GM19455 (cell line): Measurements from ENCODE around the gene LPAR6.
"Not testable (repeated sequence)": the region's sequence is repeated elsewhere in the genome, so short reads cannot be mapped to it uniquely, and the experiment has no call there.

Experiments
- ATAC-seq: cut with Tn5 transposase; IDR thresholded peaks from one replicate; pipeline ENCODE4 v1.9.1; 2021; ENCODE audit not compliant: unreplicated experiment

The LPAR6 gene

DNA sequence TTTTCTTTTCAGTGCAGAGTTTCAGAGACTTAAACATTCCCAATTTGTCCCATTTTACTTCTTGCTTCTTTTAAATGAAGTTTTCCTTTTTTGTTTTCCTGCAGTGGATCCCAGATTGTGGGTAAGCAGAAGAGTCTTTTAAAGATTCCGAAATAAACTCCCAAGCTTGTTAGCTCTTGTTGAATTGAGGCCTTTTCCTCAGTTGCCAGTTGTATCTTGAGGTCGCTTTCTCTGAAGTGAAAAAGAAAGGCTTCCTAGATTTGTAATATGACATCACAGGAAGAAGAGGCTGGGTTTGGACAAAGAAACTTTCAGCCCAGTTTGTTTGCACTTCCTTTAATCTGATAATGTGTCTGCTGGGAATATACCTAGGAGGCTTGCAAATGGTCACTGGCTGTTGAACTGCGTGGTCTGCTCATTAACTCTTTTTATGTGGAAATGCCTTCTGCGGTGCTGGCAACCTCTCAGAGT lies at the start of gene LPAR6:
LPAR6 (minus strand) TSS at position 233 of the 471 bp plus-strand sequence. CDS start 690 bp downstream, outside the sequence.
- no peak for ATAC-seq

- no peak for ATAC-seq
Observed at GRCh38 chr13:48457578-48458242, 44.8 kb upstream of the LPAR6 start.

DNA sequence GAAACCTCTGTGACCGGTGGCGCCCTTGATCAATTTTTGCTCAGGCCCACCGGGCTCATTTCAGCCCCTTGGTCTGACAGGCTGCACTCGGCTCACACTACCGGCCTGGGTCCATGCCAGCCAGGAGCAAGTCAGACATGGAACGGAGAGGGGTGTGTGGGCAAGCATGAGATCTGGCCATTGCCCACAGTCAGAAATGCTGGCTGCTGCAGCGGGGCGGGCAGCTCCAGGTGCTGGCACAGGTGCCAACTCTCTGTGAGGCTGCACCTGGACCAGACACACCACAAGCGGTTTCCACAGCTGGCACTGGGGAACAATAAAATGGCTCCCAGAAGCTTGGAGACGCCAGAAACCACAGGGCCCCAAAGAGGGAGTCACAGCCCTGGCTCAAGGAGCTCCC lies 43.6 kb upstream of the LPAR6 start:
- no peak for ATAC-seq

DNA sequence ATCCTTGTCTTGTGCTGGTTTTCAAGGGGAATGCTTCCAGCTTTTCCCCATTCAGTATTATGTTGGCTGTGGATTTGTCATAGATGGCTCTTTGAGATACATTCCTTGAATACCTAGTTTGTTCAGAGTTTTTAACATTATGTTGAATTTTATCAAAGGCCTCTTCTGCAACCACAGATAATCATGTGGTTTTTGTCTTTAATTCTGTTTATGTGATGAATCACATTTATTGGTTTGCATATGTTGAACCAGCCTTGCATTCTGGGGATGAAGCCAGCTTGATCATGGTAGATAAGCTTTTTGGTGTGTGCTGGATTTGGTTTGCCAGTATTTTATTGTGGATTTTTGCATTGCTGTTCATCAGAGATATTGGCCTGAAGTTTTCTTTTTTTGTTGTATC lies 38.3 kb upstream of the LPAR6 start:
- ATAC-seq = not testable (repeated sequence)

DNA sequence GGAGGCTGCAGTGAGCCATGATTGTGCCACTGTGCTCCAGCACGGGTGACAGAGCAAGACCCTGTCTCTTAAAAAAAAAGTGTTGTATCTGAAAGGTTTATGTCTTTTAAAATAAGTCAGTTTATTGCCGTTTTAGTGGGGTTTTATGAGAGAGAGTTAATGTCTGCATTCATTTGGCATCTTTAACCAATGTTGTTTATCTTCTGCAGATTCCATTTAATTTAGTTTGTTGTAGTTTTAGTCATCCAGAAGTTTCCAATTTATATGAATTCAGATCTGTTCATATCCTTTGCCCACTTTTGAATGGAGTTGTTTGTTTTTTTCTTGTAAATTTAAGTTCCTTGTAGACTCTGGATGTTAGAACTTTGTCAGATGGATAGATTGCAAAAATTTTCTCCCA lies 36.7 kb upstream of the LPAR6 start:
- no peak for ATAC-seq

GRCh38 chr13:48448959-48449614 lies 36.2 kb upstream of the LPAR6 start:
- no peak for ATAC-seq

DNA sequence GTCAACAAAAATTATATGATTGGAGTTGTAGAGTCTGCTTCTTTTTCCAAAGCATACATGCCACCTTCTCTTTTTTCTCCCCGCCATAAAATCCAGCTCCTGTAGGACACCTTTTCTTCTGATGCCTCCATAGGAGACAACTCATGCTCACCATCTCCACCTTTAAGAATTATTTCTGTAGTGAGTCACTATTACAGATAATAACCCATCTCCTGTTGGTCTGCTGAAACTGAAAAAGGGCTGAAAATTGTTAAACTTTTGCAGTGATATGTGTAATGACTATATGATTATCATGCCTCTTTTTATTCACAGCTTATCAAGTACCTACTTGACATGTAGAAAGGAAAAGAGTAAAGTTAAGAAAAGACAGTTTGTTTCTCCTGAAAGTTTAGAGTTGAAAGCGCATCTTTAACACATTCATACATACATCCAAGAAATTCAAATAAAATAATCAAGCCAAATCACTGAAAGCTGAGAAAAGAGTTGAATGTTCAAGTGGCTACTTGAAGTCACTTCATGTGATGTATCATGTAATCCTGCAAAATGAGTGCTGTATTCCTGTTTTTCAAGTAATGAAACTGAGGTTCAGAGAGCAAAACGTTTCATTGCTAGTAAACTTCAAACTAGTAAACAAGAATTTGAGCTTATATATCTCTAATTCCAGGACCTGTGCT lies 35.5 kb upstream of the LPAR6 start:
- no peak for ATAC-seq

DNA sequence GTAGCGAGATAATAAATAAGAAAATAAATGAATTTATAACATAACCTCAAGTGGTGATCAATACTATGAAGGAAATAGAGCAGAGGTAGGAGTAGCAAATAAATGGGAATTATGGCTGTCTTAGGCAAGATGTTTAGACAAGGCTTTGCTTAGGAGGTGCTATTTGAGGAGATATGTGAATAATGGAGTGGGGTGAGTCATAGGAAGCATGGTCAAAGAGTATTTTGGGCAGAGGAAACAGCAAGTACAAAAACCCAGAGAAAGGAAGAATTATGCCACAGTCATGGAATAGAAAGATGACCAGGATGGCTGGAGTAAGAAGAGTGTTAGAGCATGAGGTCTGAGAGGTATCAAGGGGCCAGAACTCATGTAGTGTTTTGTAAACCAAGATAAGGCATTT lies 33.6 kb upstream of the LPAR6 start:
- ATAC-seq = no peak

- ATAC-seq = no peak
Observed at GRCh38 chr13:48443442-48444208, 30.7 kb upstream of the LPAR6 start.

GRCh38 chr13:48437371-48437770 lies 24.5 kb upstream of the LPAR6 start:
- ATAC-seq = no peak

GRCh38 chr13:48436661-48437288 lies 23.9 kb upstream of the LPAR6 start:
- ATAC-seq = no peak

GRCh38 chr13:48434200-48434599 lies 21.3 kb upstream of the LPAR6 start:
- no peak for ATAC-seq

- no peak for ATAC-seq
Observed at GRCh38 chr13:48431987-48432615, 19.2 kb upstream of the LPAR6 start.

- ATAC-seq = no peak
Observed at GRCh38 chr13:48431431-48431830, 18.5 kb upstream of the LPAR6 start.

- no peak for ATAC-seq
Observed at GRCh38 chr13:48429886-48430285, 17.0 kb upstream of the LPAR6 start.

GRCh38 chr13:48429036-48429435 lies 16.1 kb upstream of the LPAR6 start:
- ATAC-seq = no peak

DNA sequence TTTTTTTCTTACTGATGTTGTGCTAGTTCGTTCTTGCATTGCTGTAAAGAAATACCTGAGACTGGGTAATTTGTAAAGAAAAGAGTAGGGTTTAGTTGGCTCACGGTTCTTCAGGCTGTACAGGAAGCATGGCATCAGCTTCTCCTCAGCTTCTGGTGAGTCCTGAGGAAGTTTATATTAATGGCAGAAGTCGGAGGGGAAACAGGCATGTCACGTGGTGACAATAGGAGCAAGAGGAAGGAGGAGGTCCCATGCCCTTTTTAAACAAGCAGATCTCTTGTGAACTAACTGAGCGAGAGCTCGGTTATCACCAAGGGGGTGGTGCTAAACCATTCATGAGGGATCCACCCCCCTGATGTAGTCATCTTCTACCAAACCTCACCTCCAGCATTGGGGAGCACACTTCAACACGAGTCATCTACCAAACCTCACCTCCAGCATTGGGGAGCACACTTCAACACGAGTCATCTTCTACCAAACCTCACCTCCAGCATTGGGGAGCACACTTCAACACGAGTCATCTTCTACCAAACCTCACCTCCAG lies 13.9 kb upstream of the LPAR6 start:
- not testable (repeated sequence) for ATAC-seq

GRCh38 chr13:48426052-48426451 lies 13.1 kb upstream of the LPAR6 start:
- ATAC-seq = no peak

DNA sequence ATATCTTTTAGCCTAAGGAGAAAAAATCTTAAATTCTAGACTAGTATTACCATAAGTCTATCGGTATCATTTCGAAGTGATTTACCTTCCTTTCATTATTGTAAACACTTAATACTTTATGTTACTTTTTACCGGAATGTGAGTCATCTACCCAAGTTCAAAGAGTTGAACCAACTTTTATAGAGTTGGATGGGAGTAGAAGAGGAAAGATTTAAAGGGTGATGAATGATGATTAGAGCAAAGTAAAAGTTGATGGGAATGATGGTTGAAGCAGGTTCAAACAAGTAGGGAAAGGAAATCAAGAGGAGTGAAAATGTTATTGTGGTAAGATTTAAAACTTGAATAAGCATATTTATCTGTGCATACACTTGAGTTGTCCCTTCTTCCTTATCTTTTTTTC lies 11.3 kb upstream of the LPAR6 start:
- no peak for ATAC-seq

DNA sequence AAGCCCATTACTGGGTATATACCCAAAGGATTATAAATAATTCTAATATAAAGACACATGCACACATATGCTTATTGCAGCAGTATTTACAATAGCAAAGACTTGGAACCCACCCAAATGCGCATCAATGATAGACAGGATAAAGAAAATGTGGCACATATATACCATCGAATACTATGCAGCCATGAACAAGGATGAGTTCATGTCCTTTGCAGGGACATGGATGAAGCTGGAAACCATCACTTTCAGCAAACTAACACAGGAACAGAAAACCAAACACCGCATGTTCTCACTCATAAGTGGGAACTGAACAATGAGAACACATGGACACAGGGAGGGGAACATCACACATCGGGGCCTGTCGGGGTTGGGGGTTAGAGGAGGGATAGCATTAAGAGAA lies 9.1 kb upstream of the LPAR6 start:
- not testable (repeated sequence) for ATAC-seq
